Gastrocnemius medialis (tissue), 4 donors: ENCODE measurements around the gene RPUSD2. TPM values are rescaled to one million over a fixed set of nuclear protein-coding genes. Genes with fewer than 3 reads are reported as not detected.

Experiments
- ATAC-seq, 2 donors: fragments of 150-250 bp; one replicate each; pipeline ENCODE4 v1.9.1; 2016
- DNase-seq, 2 donors: peaks; one replicate each; pipeline ENCODE4 v3.0.0-alpha.2; 2019
- H3K27ac ChIP-seq, 4 donors: fragments of 200-600 bp; sonication (generic); 1 replicate in 1 of 4; 2 replicates in 3 of 4; pipeline ENCODE4 v1.5.1; 2016 to 2018; ENCODE audit warnings: mild to moderate bottlenecking in 2 of 4, moderate library complexity in 1 of 4
- H3K27me3 ChIP-seq, 3 donors: fragments of 200-600 bp; sonication (generic) in 2 of 3; 1 replicate in 1 of 3; 2 replicates in 2 of 3; pipeline versions ENCODE4 v1.5.1 to v1.6.0; 2016 to 2019; ENCODE audit warnings: mild to moderate bottlenecking in 1 of 3, moderate library complexity in 1 of 3
- H3K36me3 ChIP-seq, 2 donors: fragments of 200-600 bp; sonication (generic) in 1 of 2; one replicate each; pipeline ENCODE4 v1.5.1; 2017 to 2018
- H3K4me1 ChIP-seq, 2 donors: fragments of 200-600 bp; sonication (generic) in 1 of 2; one replicate each; pipeline ENCODE4 v1.5.1; 2016 to 2017; ENCODE audit warnings: mild to moderate bottlenecking in 2 of 2
- H3K4me3 ChIP-seq, 4 donors: fragments of 200-600 bp; sonication (generic) in 3 of 4; 1 replicate in 1 of 4; 2 replicates in 3 of 4; pipeline ENCODE4 v1.5.1; 2016 to 2019; ENCODE audit warnings: mild to moderate bottlenecking in 2 of 4
- H3K9me3 ChIP-seq, 3 donors: fragments of 200-600 bp; sonication (generic) in 2 of 3; 1 replicate in 1 of 3; 2 replicates in 2 of 3; pipeline ENCODE4 v1.5.1; 2016 to 2019
- CTCF ChIP-seq, 5 experiments: fragments of 450-650 bp in 3 of 5; fragments of 200-600 bp in 2 of 5; sonication (generic) in 2 of 5; IDR thresholded peaks in 4 of 5; conservative IDR thresholded peaks in 1 of 5; 1 replicate in 4 of 5; 2 replicates in 1 of 5; pipeline ENCODE4 v1.5.1; 2016 to 2019; ENCODE audit warnings: antibody characterized with exemption in 5 of 5, mild to moderate bottlenecking in 3 of 5, moderate library complexity in 3 of 5
- POLR2A ChIP-seq, 2 donors: fragments of 450-650 bp; IDR thresholded peaks; one replicate each; pipeline ENCODE4 v1.6.1; 2017; ENCODE audit warnings: antibody characterized with exemption in 2 of 2, mild to moderate bottlenecking in 2 of 2, moderate library complexity in 2 of 2
- in situ Hi-C, 4 donors: fragments of 200-750 bp; cut with MboI; loops; one replicate each; pipeline versions ENCODE4 v1.15.0 to v1.8.0; 2017; ENCODE audit warnings: low sequenced_read_pairs in 4 of 4
- intact Hi-C: fragments of 100-400 bp; cut with DNase I; formaldehyde crosslinking; loops from one replicate; pipeline ENCODE4 v1.15.1; 2023; ENCODE audit warnings: low total_unique reads
- total RNA-seq, 4 donors: library from RNA; depleted of rRNA; stranded (reverse); fragments of >200 nt; gene quantifications; one replicate each; pipeline versions ENCODE4 v1.1.0 to v1.2.3, GENCODE V29; 2016

The RPUSD2 gene
- total RNA-seq, 4 donors from 2014 or later = 4.5 to 9.1 (median 6.5) TPM

GRCh38 chr15:40550341-40551037 is 18.6 kb upstream of the RPUSD2 start:
- H3K4me1 ChIP-seq = peaks cover 69 to 74% of the 10 kb centered on the region in 2 donors
- H3K27ac ChIP-seq = peak overlapping the region; percentile 90 to 94 (median 92)
- peaks cover 0 to 5% of the 10 kb centered on the region in 2 donors for H3K36me3 ChIP-seq

GRCh38 chr15:40554161-40554525 is 15.0 kb upstream of the RPUSD2 start:
- DNase-seq (no peak), ATAC-seq (peak; percentile 1 to 25)
- Histone ChIP-seq H3K36me3 (peaks cover 0 to 15% of the 10 kb centered on the region in 2 donors), H3K27ac (peak overlapping the region; percentile 90 to 94 (median 92)), H3K4me3 (no peak overlapping the region), H3K4me1 (peaks cover 54 to 55% of the 10 kb centered on the region in 2 donors), H3K9me3 (no peaks in the 10 kb centered on the region), H3K27me3 (no peaks in the 10 kb centered on the region)
- in situ Hi-C loops (no loop called here), intact Hi-C loops (loop anchor here (1.0 kb wide), 1 partner anchor 10 kb away; no protein-coding TSS in a partner anchor)
- TF ChIP-seq POLR2A (IDR thresholded peaks at IDR 0.05) = no peak
- TF ChIP-seq CTCF (IDR thresholded peaks at IDR 0.05 in 4 of 5, conservative IDR thresholded peaks at IDR 0.05 in 1 of 5) = no peak

More at GRCh38 chr15:40550341-40551037, 18.6 kb upstream of the RPUSD2 start:
- Histone ChIP-seq H3K4me3 (no peak overlapping the region), H3K9me3 (no peaks in the 10 kb centered on the region), H3K27me3 (no peaks in the 10 kb centered on the region)
- in situ Hi-C loops (no loop called here), intact Hi-C loops (loop anchor here (1.0 kb wide), 1 partner anchor 15 kb away; the partner anchor contains the start of gene CCDC32)
- DNase-seq = no peak
- no peak for TF ChIP-seq CTCF (IDR thresholded peaks at IDR 0.05 in 4 of 5, conservative IDR thresholded peaks at IDR 0.05 in 1 of 5)
- no peak for TF ChIP-seq POLR2A (IDR thresholded peaks at IDR 0.05)
- ATAC-seq = peak; percentile 12 to 54

GRCh38 chr15:40555876-40556275 is 13.2 kb upstream of the RPUSD2 start:
- intact Hi-C loops (no loop called here), in situ Hi-C loops (no loop called here)
- DNase-seq (no peak), ATAC-seq (no peak)
- Histone ChIP-seq H3K4me3 (no peak overlapping the region), H3K4me1 (peaks cover 38 to 47% of the 10 kb centered on the region in 2 donors), H3K27me3 (no peaks in the 10 kb centered on the region), H3K27ac (no peak overlapping the region), H3K36me3 (peaks cover 0 to 15% of the 10 kb centered on the region in 2 donors), H3K9me3 (no peaks in the 10 kb centered on the region)
- no peak for TF ChIP-seq POLR2A (IDR thresholded peaks at IDR 0.05)
- TF ChIP-seq CTCF (IDR thresholded peaks at IDR 0.05 in 4 of 5, conservative IDR thresholded peaks at IDR 0.05 in 1 of 5) = no peak

- no peak for TF ChIP-seq POLR2A (IDR thresholded peaks at IDR 0.05)
- TF ChIP-seq CTCF (IDR thresholded peaks at IDR 0.05 in 4 of 5, conservative IDR thresholded peaks at IDR 0.05 in 1 of 5) = no peak
- no peak overlapping the region for H3K4me3 ChIP-seq
- ATAC-seq (no peak), DNase-seq (no peak)
- in situ Hi-C loops = no loop called here
- H3K36me3 ChIP-seq = peaks cover 0 to 19% of the 10 kb centered on the region in 2 donors
- no peaks in the 10 kb centered on the region for H3K27me3 ChIP-seq
- H3K9me3 ChIP-seq = no peaks in the 10 kb centered on the region
- peaks cover 44 to 60% of the 10 kb centered on the region in 2 donors for H3K4me1 ChIP-seq
- intact Hi-C loops = no loop called here
- no peak overlapping the region for H3K27ac ChIP-seq
These were observed 10.0 kb upstream of the RPUSD2 start for GRCh38 chr15:40558952-40559742.
